ENCODE measurements around the gene TRAF1.

Gene TRAF1

GRCh38 chr9:120925535-120926396, 830 bp downstream of the TRAF1 start:
- DNase-seq (ENCODE audit: extremely low spot score, insufficient read length, low read depth) (no peak), FAIRE-seq (peak; percentile 87)

GRCh38 chr9:120924698-120925534, 1.7 kb downstream of the TRAF1 start:
- FAIRE-seq (peak; percentile 45), DNase-seq (ENCODE audit: extremely low spot score, insufficient read length, low read depth) (no peak)

- DNase-seq (ENCODE audit: extremely low spot score, insufficient read length, low read depth) (no peak), FAIRE-seq (no peak)
Measured at GRCh38 chr9:120923620-120924328, 2.8 kb downstream of the TRAF1 start.

- no peak for DNase-seq (ENCODE audit: extremely low spot score, insufficient read length, low read depth)
- no peak for FAIRE-seq
Measured at GRCh38 chr9:120922404-120923195, 4.0 kb downstream of the TRAF1 start.

DNA sequence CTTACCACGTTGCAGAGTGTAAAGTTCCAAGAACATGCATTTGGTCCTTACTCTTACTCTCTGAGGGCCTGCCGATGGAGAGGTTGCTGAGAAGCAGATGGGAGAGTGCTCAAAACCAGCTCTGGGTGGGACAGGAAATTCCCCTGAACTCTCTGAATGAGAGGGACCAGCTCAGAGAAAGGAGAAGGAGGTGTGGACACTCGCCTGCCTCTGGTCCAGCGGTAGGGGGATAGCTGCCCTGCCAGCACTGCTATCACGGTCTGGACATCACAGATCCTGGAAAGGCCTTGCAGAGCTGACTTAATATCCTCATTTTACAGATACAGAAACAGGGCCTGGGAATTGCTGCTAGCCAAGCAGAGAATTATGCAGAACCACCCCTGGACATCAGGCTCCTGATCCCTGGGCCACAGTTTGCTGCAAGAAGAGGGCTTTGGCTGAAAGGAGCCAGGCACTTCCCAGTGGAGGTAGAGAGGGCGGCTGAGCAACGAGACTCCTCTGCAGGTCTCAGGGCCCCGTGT, 4.9 kb downstream of the TRAF1 start:
- DNase-seq (ENCODE audit: extremely low spot score, insufficient read length, low read depth) = no peak
- FAIRE-seq = peak; percentile 67

- no peak for FAIRE-seq
- no peak for DNase-seq (ENCODE audit: extremely low spot score, insufficient read length, low read depth)
Measured at GRCh38 chr9:120920806-120921178, 5.8 kb downstream of the TRAF1 start.

GRCh38 chr9:120919843-120920805, 6.5 kb downstream of the TRAF1 start:
- DNase-seq (ENCODE audit: extremely low spot score, insufficient read length, low read depth) = no peak

DNA sequence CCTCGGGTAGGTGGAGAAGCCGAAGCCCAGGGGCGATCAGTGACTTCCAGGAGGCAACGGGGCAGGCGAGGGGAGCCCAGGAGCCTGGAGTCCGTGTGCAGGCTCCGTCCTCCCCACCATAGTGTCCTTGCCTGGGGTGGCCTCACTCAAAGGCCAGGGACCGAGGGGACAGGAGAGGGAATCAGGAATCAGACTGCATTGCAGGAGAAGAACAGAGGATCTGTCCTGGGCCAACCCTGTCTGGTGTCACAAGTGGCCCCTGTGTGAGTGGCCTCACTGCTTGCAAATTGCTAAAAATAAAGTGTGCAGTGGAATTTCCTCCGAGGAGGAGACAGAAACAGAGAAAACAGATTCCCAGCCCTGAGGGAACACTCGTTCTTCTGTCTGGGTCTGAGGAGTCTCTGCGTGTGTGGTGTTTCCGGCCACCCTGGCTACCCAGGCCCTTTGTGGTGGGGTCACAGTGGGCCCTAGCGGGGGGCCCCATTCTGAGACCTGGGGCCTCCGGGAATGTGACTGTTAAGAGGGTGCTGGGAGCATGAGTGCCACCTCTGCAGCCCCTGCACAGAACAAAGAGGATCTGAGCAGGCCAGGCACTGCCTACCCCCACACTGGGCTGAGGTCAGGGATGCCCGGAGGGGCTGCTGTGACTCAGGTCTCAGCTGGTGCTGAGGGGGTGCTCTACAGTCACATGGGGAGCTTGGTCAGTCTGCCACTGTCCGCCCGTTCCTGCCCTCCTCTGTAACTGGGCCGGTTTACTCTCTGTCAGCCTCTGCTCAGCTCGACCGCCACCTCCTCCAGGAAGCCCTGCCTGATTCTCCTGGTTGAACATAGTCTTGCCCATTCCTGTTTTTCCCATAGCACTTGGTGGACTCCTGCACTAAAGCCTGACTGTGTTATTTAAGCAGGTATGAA, 7.4 kb downstream of the TRAF1 start:
- DNase-seq (ENCODE audit: extremely low spot score, insufficient read length, low read depth) = no peak
- no peak for FAIRE-seq

More at GRCh38 chr9:120919843-120920805, 6.5 kb downstream of the TRAF1 start:
- no peak for FAIRE-seq

GRCh38 chr9:120917929-120918762, 8.4 kb downstream of the TRAF1 start:
- FAIRE-seq (no peak), DNase-seq (ENCODE audit: extremely low spot score, insufficient read length, low read depth) (no peak)

DNA sequence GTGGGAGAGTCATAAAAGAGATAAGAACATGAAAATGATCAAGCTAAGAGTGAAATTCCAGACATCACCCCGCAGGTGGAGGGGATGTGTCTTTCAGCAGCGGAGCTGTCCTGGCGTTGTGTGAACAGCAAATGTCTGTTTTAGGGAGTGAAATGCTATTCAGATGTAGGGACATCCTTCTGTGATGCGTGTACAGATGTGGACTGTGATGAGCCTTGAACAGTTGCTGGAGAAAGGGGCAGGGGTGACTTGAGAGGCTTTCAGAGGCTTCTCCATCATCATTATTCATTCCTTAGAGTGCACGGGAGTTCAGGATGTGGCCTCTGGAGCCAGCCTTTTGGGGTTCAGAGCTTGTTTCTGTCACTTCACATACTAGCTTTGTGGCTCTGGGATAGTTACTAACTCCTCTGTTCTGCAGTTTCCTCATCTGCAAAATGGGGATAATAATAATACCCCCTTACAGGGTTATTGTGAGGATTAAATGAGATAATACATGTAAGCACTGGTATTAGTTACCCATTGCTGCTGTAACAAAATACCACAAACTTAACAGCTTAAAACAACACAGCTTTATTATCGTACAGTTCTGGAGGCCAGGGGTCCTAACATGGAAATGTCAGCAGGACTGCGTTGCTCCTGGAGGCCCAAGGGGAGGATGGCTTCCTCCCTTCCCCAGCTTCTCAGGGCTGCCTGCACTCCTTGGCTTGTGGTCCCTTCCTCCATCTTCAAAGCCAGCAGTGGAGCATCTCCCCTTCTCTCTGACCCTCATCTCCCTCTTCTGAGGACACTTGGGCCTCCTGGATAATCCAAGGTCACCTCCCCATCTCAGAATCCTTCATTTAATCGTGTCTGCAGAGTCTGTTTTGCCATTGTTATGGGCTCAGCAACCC, 9.4 kb downstream of the TRAF1 start:
- DNase-seq (ENCODE audit: extremely low spot score, insufficient read length, low read depth) = no peak

DNA sequence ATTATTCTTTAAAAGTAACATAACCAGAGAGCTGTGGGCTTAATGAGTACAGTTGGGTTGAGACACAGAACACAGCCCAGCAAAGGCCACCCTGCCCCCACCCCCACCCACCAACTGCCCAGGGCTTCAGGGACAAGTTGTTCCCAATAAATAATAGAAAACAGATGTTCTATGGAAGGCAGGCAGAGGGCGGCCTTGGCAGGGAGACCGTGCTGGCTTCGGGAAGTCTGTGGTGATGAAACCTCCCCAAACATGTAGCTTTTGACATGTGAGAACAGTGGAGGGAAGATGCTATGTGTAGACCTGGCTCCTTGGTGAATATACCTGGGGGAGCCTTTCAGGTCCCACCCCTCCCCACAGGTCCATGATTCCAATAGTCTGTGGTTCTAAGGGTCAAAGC, 10.0 kb downstream of the TRAF1 start:
- FAIRE-seq (no peak), DNase-seq (ENCODE audit: extremely low spot score, insufficient read length, low read depth) (no peak)

More for the DNA sequence above, 9.4 kb downstream of the TRAF1 start:
- FAIRE-seq = no peak

DNA sequence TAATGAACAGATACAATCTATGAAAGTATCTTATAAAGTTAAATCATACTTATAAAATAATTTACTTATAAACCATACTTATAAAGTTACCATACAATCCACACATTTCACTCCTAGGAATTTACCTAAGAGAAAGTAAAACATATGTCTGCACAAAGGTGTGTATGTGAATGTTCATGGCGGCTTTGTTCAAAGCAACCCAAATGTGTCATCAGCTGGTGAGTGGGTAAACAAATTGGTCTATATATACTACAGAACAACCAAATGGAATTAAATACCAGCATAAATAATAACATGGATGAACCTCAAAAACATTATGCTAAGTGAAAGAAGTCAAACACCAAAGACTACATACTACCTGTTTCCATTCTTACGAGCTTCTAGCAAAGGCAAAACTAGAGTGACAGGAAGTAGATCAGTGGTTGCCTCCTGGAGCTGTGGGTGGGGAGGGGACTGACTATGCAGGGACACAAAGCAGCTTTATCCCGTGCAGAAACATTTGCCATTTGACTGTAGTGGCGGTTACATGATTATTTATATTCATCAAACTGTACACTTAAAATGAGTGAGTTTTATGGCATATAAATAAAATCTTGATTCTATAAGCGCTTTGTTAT, 10.6 kb downstream of the TRAF1 start:
- FAIRE-seq = no peak
- no peak for DNase-seq (ENCODE audit: extremely low spot score, insufficient read length, low read depth)

DNA sequence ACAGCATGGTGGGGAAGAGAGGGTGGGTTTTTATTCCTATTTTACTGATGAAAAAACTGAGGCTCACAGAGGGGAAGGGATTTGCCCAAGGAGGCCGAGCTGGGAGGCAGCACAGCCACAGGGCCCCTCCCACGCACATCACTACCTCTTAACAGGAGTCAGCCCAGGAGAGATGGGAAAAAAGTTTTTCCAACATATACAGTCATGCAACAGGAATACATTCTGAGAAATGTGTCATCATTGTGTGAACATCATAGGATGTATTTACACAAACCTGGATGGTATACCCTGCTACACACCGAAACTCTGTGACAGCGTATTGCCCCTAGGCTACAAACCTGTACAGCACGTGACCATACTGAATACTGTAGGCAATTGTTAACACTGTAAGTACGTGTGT, 11.6 kb downstream of the TRAF1 start:
- DNase-seq (ENCODE audit: extremely low spot score, insufficient read length, low read depth) (no peak), FAIRE-seq (no peak)

DNA sequence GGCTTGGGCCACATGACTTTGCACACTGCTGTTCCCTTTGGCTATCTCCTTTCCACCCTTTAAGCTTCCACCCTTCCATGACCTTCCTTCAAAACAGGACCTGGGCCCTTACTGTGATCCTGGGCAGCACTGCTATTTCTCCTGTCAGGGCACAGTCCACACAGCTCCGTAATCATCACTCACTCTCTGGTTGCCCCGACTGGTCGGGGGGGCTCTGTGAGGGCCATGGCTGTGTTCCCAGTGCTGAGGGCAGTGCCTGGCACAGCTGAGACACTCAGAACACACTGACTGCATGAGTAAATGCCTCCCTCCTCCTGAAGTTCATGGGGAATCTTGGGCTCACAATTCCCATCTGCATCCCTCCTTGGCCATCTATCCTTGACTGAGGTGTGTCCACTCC, 12.2 kb downstream of the TRAF1 start:
- FAIRE-seq (no peak), DNase-seq (ENCODE audit: extremely low spot score, insufficient read length, low read depth) (no peak)

DNA sequence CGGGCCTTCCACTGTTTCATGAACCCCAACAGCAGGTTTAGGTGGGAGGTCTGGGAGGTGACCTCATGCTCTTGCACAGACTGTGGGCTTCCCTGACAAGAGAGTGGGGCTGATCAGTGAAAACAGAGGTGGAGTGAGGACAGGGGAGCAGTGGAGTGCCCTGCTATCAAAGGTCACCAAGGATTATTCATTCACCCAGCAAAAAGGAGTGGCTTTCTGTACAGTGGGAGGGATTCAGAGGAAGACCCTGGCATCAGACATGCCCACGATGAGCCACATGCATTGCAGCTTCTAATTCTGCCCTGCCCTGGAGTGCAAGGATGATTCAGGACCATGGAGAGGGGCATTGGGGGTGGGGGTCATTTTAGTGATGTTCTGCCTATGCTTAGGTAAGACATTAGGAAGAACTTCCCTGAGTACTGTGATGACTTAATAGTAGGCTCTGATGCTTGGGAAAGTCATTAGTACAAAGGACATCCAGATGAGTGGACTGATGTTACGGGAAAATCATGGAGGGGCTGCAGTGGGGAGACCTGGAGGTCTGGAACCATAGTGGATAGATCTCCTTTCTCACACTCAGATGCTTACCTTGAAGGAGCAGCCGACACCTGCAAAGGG, 12.8 kb downstream of the TRAF1 start:
- DNase-seq (ENCODE audit: extremely low spot score, insufficient read length, low read depth) = no peak
- no peak for FAIRE-seq

Measured in GM18507 (cell line).